Lower leg skin (tissue), 3 donors: Measurements from ENCODE around the gene PRTG.

Source experiments
- POLR2A ChIP-seq, 2 donors: fragments of 450-650 bp; IDR thresholded peaks; one replicate each; pipeline ENCODE4 v1.6.1; 2016 to 2017; ENCODE audit warnings: antibody characterized with exemption in 2 of 2, mild to moderate bottlenecking in 1 of 2, moderate library complexity in 1 of 2
- TF ChIP-seq, protein P1 (sequence below), 3 donors: fragments of 450-650 bp; IDR thresholded peaks; one replicate each; pipeline ENCODE4 v1.5.1; 2016; ENCODE audit warnings: antibody characterized with exemption in 3 of 3, mild to moderate bottlenecking in 3 of 3, moderate library complexity in 2 of 3

DNA sequence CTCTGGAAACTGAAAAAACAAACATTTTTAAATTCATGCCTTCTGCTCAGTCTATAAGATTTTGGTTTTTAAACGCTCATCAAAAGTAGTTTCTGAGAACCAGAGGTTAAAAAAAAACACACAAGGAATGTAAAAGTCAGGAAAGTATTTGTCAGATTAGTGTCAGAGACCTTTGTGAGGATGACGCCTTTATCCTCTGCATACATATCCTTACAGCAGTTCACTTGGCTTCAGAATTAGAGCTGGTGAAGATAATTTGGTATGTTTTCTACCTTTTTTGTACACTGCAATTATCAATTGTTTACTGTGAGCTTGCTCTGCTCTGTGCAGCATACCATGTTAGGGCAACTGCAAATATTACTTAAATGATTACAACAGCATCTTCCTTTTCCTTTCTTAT lies 8.3 kb downstream of the PRTG start:
- TF ChIP-seq, protein P1, sequence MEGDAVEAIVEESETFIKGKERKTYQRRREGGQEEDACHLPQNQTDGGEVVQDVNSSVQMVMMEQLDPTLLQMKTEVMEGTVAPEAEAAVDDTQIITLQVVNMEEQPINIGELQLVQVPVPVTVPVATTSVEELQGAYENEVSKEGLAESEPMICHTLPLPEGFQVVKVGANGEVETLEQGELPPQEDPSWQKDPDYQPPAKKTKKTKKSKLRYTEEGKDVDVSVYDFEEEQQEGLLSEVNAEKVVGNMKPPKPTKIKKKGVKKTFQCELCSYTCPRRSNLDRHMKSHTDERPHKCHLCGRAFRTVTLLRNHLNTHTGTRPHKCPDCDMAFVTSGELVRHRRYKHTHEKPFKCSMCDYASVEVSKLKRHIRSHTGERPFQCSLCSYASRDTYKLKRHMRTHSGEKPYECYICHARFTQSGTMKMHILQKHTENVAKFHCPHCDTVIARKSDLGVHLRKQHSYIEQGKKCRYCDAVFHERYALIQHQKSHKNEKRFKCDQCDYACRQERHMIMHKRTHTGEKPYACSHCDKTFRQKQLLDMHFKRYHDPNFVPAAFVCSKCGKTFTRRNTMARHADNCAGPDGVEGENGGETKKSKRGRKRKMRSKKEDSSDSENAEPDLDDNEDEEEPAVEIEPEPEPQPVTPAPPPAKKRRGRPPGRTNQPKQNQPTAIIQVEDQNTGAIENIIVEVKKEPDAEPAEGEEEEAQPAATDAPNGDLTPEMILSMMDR (IDR thresholded peaks at IDR 0.05): no peak
- no peak for TF ChIP-seq POLR2A (IDR thresholded peaks at IDR 0.05)
